ENCODE data around the gene BNIP1.

BNIP1 gene

GRCh38 chr5:173163219-173163618 lies 18.9 kb downstream of the BNIP1 start:
- Histone ChIP-seq H3K79me2 (ENCODE audit: low read length) (no peaks in the 10 kb centered on the region), H3K27ac (ENCODE audit: low read length) (no peak overlapping the region), H3K36me3 (replicated peaks; ENCODE audit: low read depth, low read length) (peaks cover 5% of the 10 kb centered on the region), H3K27me3 (ENCODE audit: low read depth, low read length) (no peaks in the 10 kb centered on the region), H3K9me3 (ENCODE audit: insufficient read depth, low read length) (no peaks in the 10 kb centered on the region), H3K4me1 (ENCODE audit: low read length) (no peaks in the 10 kb centered on the region), H2AFZ (ENCODE audit: low read depth, low read length) (no peak overlapping the region), H3K4me2 (ENCODE audit: low read length) (no peak overlapping the region), H4K20me1 (ENCODE audit: insufficient read depth, low read length) (no peaks in the 10 kb centered on the region), H3K4me3 (ENCODE audit: low read length) (no peak overlapping the region), H3K9ac (ENCODE audit: low read length) (no peak overlapping the region)
- no peak for TF ChIP-seq EZH2phosphoT487 (IDR thresholded peaks at IDR 0.05; ENCODE audit: low read depth)
- TF ChIP-seq, protein P1, sequence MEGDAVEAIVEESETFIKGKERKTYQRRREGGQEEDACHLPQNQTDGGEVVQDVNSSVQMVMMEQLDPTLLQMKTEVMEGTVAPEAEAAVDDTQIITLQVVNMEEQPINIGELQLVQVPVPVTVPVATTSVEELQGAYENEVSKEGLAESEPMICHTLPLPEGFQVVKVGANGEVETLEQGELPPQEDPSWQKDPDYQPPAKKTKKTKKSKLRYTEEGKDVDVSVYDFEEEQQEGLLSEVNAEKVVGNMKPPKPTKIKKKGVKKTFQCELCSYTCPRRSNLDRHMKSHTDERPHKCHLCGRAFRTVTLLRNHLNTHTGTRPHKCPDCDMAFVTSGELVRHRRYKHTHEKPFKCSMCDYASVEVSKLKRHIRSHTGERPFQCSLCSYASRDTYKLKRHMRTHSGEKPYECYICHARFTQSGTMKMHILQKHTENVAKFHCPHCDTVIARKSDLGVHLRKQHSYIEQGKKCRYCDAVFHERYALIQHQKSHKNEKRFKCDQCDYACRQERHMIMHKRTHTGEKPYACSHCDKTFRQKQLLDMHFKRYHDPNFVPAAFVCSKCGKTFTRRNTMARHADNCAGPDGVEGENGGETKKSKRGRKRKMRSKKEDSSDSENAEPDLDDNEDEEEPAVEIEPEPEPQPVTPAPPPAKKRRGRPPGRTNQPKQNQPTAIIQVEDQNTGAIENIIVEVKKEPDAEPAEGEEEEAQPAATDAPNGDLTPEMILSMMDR (IDR thresholded peaks at IDR 0.05; ENCODE audit: low read depth, low read length), result no peak

DNA sequence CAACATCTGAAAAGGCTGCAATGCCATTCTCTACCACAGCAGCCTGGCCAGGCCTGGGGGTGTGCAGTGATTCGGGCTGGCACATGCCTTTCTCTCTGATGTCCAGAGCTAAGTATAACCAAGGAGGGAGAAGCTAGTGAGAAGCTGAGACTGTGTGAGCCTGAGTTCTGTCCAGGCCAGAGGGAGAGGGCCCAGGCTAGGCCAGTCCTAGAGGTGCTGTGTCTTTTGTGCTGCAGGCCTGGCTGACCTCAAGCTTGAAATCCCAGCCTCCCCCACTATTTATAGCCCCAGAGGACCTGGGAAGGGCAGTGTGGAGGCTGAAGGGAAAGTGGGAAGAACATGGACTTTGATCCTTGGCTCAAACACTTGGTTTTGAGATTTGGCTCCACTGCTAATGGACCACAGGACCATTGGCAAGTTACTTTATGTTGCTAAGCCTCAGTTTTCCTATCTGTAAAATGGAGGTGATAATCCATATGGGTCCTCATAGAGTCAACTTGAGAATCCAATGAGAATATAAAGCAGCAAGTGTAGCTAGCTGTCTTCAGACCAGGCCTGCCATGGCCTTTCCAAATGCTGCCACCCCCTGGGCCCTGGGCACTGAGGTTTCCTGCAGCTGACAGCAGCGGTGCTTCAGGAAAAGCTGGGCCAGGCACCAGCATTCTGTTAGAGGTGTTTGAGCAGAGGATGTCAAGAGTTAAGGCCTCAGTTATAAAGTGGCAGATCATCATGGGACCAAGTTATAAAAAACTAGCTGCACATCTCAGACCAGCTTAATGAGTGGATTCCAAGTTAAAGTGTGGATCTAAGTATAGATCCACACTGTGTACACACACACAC lies 21.1 kb downstream of the BNIP1 start:
- H3K4me1 ChIP-seq (ENCODE audit: low read length), result no peaks in the 10 kb centered on the region
- H3K27ac ChIP-seq (ENCODE audit: low read length), result no peak overlapping the region
- no peak overlapping the region for H2AFZ ChIP-seq (ENCODE audit: low read depth, low read length)
- H3K4me2 ChIP-seq (ENCODE audit: low read length), result no peak overlapping the region
- no peaks in the 10 kb centered on the region for H4K20me1 ChIP-seq (ENCODE audit: insufficient read depth, low read length)
- TF ChIP-seq EZH2phosphoT487 (IDR thresholded peaks at IDR 0.05; ENCODE audit: low read depth), result no peak
- TF ChIP-seq, protein P1 (IDR thresholded peaks at IDR 0.05; ENCODE audit: low read depth, low read length), result no peak
- no peak overlapping the region for H3K4me3 ChIP-seq (ENCODE audit: low read length)
- H3K9me3 ChIP-seq (ENCODE audit: insufficient read depth, low read length), result no peaks in the 10 kb centered on the region
- no peaks in the 10 kb centered on the region for H3K27me3 ChIP-seq (ENCODE audit: low read depth, low read length)
- H3K36me3 ChIP-seq (replicated peaks; ENCODE audit: low read depth, low read length), result peaks cover 4% of the 10 kb centered on the region
- H3K9ac ChIP-seq (ENCODE audit: low read length), result no peak overlapping the region
- no peaks in the 10 kb centered on the region for H3K79me2 ChIP-seq (ENCODE audit: low read length)

- Histone ChIP-seq H3K9ac (ENCODE audit: low read length) (no peak overlapping the region), H3K4me3 (ENCODE audit: low read length) (no peak overlapping the region), H3K4me2 (ENCODE audit: low read length) (no peak overlapping the region), H2AFZ (ENCODE audit: low read depth, low read length) (no peak overlapping the region), H3K9me3 (ENCODE audit: insufficient read depth, low read length) (no peaks in the 10 kb centered on the region), H3K4me1 (ENCODE audit: low read length) (no peaks in the 10 kb centered on the region), H3K36me3 (replicated peaks; ENCODE audit: low read depth, low read length) (no peaks in the 10 kb centered on the region), H3K27me3 (ENCODE audit: low read depth, low read length) (no peaks in the 10 kb centered on the region), H3K79me2 (ENCODE audit: low read length) (no peaks in the 10 kb centered on the region), H3K27ac (ENCODE audit: low read length) (no peak overlapping the region), H4K20me1 (ENCODE audit: insufficient read depth, low read length) (no peaks in the 10 kb centered on the region)
- TF ChIP-seq, protein P1 (IDR thresholded peaks at IDR 0.05; ENCODE audit: low read depth, low read length), result no peak
- no peak for TF ChIP-seq EZH2phosphoT487 (IDR thresholded peaks at IDR 0.05; ENCODE audit: low read depth)
These were observed 27.8 kb downstream of the BNIP1 start for GRCh38 chr5:173172166-173172565.

DNA sequence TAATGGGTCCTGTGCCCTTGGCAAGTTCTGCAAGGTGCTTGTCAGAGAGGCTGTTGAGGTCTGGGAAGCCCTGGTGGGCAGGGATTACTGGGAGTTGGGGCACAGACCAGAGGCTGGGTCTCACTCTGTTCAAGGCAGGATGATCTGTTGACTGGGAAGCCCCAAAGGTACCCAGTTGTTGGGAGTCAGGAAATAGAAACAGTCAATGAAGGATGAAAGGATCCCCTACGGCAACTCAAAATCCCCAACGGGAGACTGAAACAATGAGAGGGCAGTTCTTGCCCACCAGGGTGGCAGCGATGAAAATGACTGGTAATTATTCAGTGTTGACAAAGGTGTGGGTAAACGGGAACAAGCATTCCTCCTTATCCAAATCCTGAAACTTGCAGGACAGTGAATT lies 31.2 kb downstream of the BNIP1 start:
- no peak overlapping the region for H3K4me3 ChIP-seq (ENCODE audit: low read length)
- no peaks in the 10 kb centered on the region for H3K79me2 ChIP-seq (ENCODE audit: low read length)
- H3K36me3 ChIP-seq (replicated peaks; ENCODE audit: low read depth, low read length), result no peaks in the 10 kb centered on the region
- no peak overlapping the region for H3K27ac ChIP-seq (ENCODE audit: low read length)
- H3K4me2 ChIP-seq (ENCODE audit: low read length), result no peak overlapping the region
- TF ChIP-seq, protein P1 (IDR thresholded peaks at IDR 0.05; ENCODE audit: low read depth, low read length), result no peak
- TF ChIP-seq EZH2phosphoT487 (IDR thresholded peaks at IDR 0.05; ENCODE audit: low read depth), result no peak
- H3K9me3 ChIP-seq (ENCODE audit: insufficient read depth, low read length), result no peaks in the 10 kb centered on the region
- H2AFZ ChIP-seq (ENCODE audit: low read depth, low read length), result no peak overlapping the region
- no peaks in the 10 kb centered on the region for H3K4me1 ChIP-seq (ENCODE audit: low read length)
- no peaks in the 10 kb centered on the region for H4K20me1 ChIP-seq (ENCODE audit: insufficient read depth, low read length)
- no peak overlapping the region for H3K9ac ChIP-seq (ENCODE audit: low read length)
- no peaks in the 10 kb centered on the region for H3K27me3 ChIP-seq (ENCODE audit: low read depth, low read length)

All from OCI-LY3 (cell line).